A549 (cell line): ENCODE measurements around the gene ACE. TPM values are rescaled to one million over a fixed set of nuclear protein-coding genes. Genes with fewer than 3 reads are reported as not detected.

Experiments used
- ATAC-seq, 2 experiments: fragments of 200-7000 bp in 1 of 2; fragments of >200 bp in 1 of 2; cut with Nextera tagmentation in 1 of 2; cut with Tn5 transposase in 1 of 2; 3 replicates each; pipeline versions ENCODE4 v1.8.0 to v1.9.1; 2018 to 2020; ENCODE audit warnings: mild to moderate bottlenecking in 1 of 2, moderate library complexity in 1 of 2
- CTCF ChIA-PET: fragments of 300-600 bp; sonication (Branson Sonifier 250); formaldehyde crosslinking; extraction: SDS; loops from one replicate; lab custom pipeline; 2021; ENCODE audit warnings: antibody characterized with exemption, inconsistent platforms; lab: Yijun Ruan, JAX
- POLR2A ChIA-PET: fragments of 350-600 bp; formaldehyde crosslinking; extraction: SDS; loops from one replicate; lab custom pipeline; 2021; ENCODE audit warnings: antibody characterized with exemption, inconsistent platforms; lab: Yijun Ruan, JAX
- DNase-seq, 2 experiments: peaks; one replicate each; pipeline versions ENCODE4 v3.0.0 to v3.0.0-alpha.2; 2011 to 2016; ENCODE audit warnings: low read depth in 1 of 2, low spot score in 1 of 2
- FAIRE-seq: peaks from 2 replicates; lab custom pipeline; 2011; peaks lifted over from hg19 to GRCh38; lab: Jason Lieb, UNC
- H3K27ac ChIP-seq, 2 experiments: fragments of >200 bp; sonication (Bioruptor Twin); formaldehyde crosslinking; 3 replicates each; pipeline ENCODE4 v1.5.1; 2016 to 2017
- H3K4me1 ChIP-seq: fragments of >200 bp; sonication (Bioruptor Twin); formaldehyde crosslinking; 3 replicates; pipeline ENCODE4 v1.6.1; 2016
- H3K4me2 ChIP-seq: fragments of >200 bp; sonication (Bioruptor Twin); formaldehyde crosslinking; 3 replicates; pipeline ENCODE4 v1.6.1; 2016
- H3K4me3 ChIP-seq: fragments of >200 bp; sonication (Bioruptor Twin); formaldehyde crosslinking; 3 replicates; pipeline ENCODE4 v1.5.1; 2016
- H3K9me3 ChIP-seq: fragments of >200 bp; sonication (Bioruptor Twin); formaldehyde crosslinking; 3 replicates; pipeline ENCODE4 v1.6.1; 2016
- FOXS1 ChIP-seq: fragments of 250-450 bp; sonication (Bioruptor Pico); IDR thresholded peaks from 2 replicates; pipeline ENCODE4 v1.5.0; 2020; ENCODE audit warnings: mild to moderate bottlenecking, moderate library complexity
- HEYL ChIP-seq: fragments of 250-450 bp; sonication (Bioruptor Pico); IDR thresholded peaks from 2 replicates; pipeline ENCODE4 v1.8.0; 2021; ENCODE audit warnings: mild to moderate bottlenecking, moderate library complexity
- JUNB ChIP-seq: fragments of >200 bp; sonication (Bioruptor Twin); formaldehyde crosslinking; IDR thresholded peaks from 2 replicates; pipeline ENCODE4 v1.6.1; 2016
- MAFK ChIP-seq: fragments of 450-650 bp; IDR thresholded peaks from 2 replicates; pipeline ENCODE4 v1.6.1; 2014; ENCODE audit not compliant: partially characterized antibody
- MYC ChIP-seq: IDR thresholded peaks from 2 replicates; pipeline ENCODE4 v1.6.1; 2012; ENCODE audit warnings: mild to moderate bottlenecking, inconsistent platforms, low read length, improper control_type of control experiment, borderline replicate concordance
- NPAS2 ChIP-seq: fragments of 250-450 bp; sonication (Bioruptor Pico); IDR thresholded peaks from 2 replicates; pipeline ENCODE4 v1.8.0; 2022; ENCODE audit warnings: mild to moderate bottlenecking, moderate library complexity, borderline replicate concordance
- NR3C1 ChIP-seq: fragments of >200 bp; sonication (Bioruptor Twin); formaldehyde crosslinking; IDR thresholded peaks from 3 replicates; pipeline ENCODE4 v1.6.1; 2017
- POLR2AphosphoS2 ChIP-seq: conservative IDR thresholded peaks from 2 replicates; pipeline ENCODE4 v1.6.1; 2012; ENCODE audit warnings: low read length, improper control_type of control experiment, inconsistent platforms
- RAD21 ChIP-seq, 2 experiments: fragments of >200 bp in 1 of 2; sonication (Bioruptor Twin) in 1 of 2; formaldehyde crosslinking in 1 of 2; IDR thresholded peaks in 1 of 2; conservative IDR thresholded peaks in 1 of 2; 2 replicates in 1 of 2; 3 replicates in 1 of 2; pipeline ENCODE4 v1.6.1; 2012 to 2018; ENCODE audit warnings: inconsistent platforms in 1 of 2
- SMC3 ChIP-seq: fragments of >200 bp; sonication (Bioruptor Twin); formaldehyde crosslinking; IDR thresholded peaks from 3 replicates; pipeline ENCODE4 v1.6.1; 2018; ENCODE audit warnings: inconsistent platforms
- TP53 ChIP-seq: fragments of 250-450 bp; sonication (Bioruptor Pico); IDR thresholded peaks from 2 replicates; pipeline ENCODE4 v1.5.0; 2021; ENCODE audit warnings: mild to moderate bottlenecking, moderate library complexity
- ZC3H11A ChIP-seq: fragments of 450-650 bp; IDR thresholded peaks from 2 replicates; pipeline ENCODE4 v1.6.1; 2014; ENCODE audit warnings: antibody characterized with exemption, mild to moderate bottlenecking
- ZFP36 ChIP-seq: fragments of 450-650 bp; IDR thresholded peaks from 2 replicates; pipeline ENCODE4 v1.6.1; 2014; ENCODE audit warnings: borderline replicate concordance; ENCODE audit not compliant: partially characterized antibody
- WGBS: methylation state at CpG from one replicate; pipeline ENCODE4 v1.1.6; 2017; ENCODE audit errors: missing lambda C conversion rate; 5-methylcytosine and 5-hydroxymethylcytosine counted together
- polyA plus RNA-seq, 4 experiments: library from polyadenylated mRNA; depleted of rRNA in 3 of 4; stranded (reverse); fragments of >200 nt; fragmentation: RNase III in 1 of 4; extraction: RNeasy Plus Mini Kit Qiagen cat#74134 plus additional on column Dnase treatment in 1 of 4; gene quantifications; 2 replicates in 3 of 4; 3 replicates in 1 of 4; pipeline ENCODE4 v1.2.3, GENCODE V29; 2011 to 2017
- TF ChIP-seq, protein P1 (sequence below): fragments of 200-600 bp; sonication (generic); IDR thresholded peaks from 2 replicates; pipeline ENCODE4 v1.6.1; 2016; ENCODE audit warnings: antibody characterized with exemption, mild to moderate bottlenecking, moderate library complexity
- TF ChIP-seq, protein P2 (sequence below): fragments of 450-650 bp; IDR thresholded peaks from 2 replicates; pipeline ENCODE4 v1.6.1; 2014; ENCODE audit warnings: antibody characterized with exemption
- TF ChIP-seq, protein P3 (sequence below): fragments of 250-450 bp; sonication (Bioruptor Pico); IDR thresholded peaks from 2 replicates; pipeline ENCODE4 v1.5.0; 2021; ENCODE audit warnings: mild to moderate bottlenecking, moderate library complexity, borderline replicate concordance
- TF ChIP-seq, protein P4 (sequence below): fragments of >200 bp; sonication (Bioruptor Twin); formaldehyde crosslinking; IDR thresholded peaks from 3 replicates; pipeline ENCODE4 v1.6.1; 2016
- TF ChIP-seq, protein P5 (sequence below): fragments of >200 bp; sonication (Bioruptor Twin); formaldehyde crosslinking; IDR thresholded peaks from 3 replicates; pipeline ENCODE4 v1.5.1; 2016

Gene ACE
- polyA plus RNA-seq, 2 of the 4 experiments (the other 2 are of a cell fraction) = 0.22 to 0.52 TPM

DNA sequence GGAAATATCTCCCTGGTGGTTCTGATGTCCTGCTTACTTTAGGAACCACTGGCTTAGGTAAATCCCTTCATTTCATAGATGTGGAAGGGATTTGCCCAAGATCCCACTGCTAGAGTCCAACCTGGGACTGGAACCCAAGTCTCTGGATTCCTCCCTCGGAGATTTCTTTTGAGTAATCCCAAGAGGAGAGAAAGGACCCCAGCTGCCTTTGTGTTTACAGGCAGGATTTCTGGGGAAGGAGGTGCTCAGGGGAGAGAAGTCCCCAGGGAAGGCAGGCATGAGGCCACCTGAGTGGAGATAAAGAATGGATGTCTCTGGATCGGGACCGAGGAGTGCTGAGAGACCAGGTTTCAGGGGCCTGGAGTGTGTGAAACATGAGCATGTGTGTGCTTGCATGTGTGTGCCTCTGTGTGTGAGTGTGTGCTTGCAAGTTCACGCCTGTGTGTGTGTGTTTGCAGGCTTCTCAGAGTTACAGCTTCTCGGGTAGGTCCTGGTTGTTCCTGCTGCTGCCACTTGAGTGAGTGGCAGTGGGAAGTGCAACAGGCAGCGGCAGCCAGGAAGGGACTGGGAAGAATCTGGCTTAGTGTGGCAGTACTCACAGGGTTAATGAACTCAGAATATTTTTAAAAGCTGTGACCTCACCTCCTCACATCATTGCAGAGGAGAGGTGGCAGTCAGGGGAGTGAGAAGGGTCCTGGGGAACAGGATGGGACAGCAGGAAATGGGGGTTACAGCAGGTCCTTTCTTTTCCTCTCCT, 48.5 kb downstream of the ACE start:
- CTCF ChIA-PET = interaction anchor here (0.9 to 3.4 kb wide), 5 partner anchors 11 to 97 kb away, joined by 3 to 17 read pairs (median 3); partner anchors contain the start of gene MAP3K3
- peaks cover 9% of the 10 kb centered on the region for H3K4me1 ChIP-seq

More for the DNA sequence above, 48.5 kb downstream of the ACE start:
- 27% methylated on average over 6 of the region's 6 CpGs for WGBS
- no peak for FAIRE-seq
- DNase-seq = no peak
- H3K4me2 ChIP-seq = no peak overlapping the region
- TF ChIP-seq MYC = no peak
- TF ChIP-seq ZC3H11A = no peak
- TF ChIP-seq, protein P1, sequence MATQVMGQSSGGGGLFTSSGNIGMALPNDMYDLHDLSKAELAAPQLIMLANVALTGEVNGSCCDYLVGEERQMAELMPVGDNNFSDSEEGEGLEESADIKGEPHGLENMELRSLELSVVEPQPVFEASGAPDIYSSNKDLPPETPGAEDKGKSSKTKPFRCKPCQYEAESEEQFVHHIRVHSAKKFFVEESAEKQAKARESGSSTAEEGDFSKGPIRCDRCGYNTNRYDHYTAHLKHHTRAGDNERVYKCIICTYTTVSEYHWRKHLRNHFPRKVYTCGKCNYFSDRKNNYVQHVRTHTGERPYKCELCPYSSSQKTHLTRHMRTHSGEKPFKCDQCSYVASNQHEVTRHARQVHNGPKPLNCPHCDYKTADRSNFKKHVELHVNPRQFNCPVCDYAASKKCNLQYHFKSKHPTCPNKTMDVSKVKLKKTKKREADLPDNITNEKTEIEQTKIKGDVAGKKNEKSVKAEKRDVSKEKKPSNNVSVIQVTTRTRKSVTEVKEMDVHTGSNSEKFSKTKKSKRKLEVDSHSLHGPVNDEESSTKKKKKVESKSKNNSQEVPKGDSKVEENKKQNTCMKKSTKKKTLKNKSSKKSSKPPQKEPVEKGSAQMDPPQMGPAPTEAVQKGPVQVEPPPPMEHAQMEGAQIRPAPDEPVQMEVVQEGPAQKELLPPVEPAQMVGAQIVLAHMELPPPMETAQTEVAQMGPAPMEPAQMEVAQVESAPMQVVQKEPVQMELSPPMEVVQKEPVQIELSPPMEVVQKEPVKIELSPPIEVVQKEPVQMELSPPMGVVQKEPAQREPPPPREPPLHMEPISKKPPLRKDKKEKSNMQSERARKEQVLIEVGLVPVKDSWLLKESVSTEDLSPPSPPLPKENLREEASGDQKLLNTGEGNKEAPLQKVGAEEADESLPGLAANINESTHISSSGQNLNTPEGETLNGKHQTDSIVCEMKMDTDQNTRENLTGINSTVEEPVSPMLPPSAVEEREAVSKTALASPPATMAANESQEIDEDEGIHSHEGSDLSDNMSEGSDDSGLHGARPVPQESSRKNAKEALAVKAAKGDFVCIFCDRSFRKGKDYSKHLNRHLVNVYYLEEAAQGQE = no peak
- TF ChIP-seq NPAS2 (CRISPR knock-in tag) = no peak
- TF ChIP-seq JUNB = no peak
- TF ChIP-seq HEYL (CRISPR knock-in tag) = no peak
- TF ChIP-seq ZFP36 = no peak
- TF ChIP-seq NR3C1 = no peak
- TF ChIP-seq, protein P2, sequence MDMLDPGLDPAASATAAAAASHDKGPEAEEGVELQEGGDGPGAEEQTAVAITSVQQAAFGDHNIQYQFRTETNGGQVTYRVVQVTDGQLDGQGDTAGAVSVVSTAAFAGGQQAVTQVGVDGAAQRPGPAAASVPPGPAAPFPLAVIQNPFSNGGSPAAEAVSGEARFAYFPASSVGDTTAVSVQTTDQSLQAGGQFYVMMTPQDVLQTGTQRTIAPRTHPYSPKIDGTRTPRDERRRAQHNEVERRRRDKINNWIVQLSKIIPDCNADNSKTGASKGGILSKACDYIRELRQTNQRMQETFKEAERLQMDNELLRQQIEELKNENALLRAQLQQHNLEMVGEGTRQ = no peak
- no peak for TF ChIP-seq POLR2AphosphoS2
- TF ChIP-seq, protein P3, sequence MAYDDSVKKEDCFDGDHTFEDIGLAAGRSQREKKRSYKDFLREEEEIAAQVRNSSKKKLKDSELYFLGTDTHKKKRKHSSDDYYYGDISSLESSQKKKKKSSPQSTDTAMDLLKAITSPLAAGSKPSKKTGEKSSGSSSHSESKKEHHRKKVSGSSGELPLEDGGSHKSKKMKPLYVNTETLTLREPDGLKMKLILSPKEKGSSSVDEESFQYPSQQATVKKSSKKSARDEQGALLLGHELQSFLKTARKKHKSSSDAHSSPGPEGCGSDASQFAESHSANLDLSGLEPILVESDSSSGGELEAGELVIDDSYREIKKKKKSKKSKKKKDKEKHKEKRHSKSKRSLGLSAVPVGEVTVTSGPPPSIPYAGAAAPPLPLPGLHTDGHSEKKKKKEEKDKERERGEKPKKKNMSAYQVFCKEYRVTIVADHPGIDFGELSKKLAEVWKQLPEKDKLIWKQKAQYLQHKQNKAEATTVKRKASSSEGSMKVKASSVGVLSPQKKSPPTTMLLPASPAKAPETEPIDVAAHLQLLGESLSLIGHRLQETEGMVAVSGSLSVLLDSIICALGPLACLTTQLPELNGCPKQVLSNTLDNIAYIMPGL (CRISPR knock-in tag) = no peak
- no peak for TF ChIP-seq TP53 (CRISPR knock-in tag)
- TF ChIP-seq FOXS1 = no peak
- no peak for TF ChIP-seq SMC3
- TF ChIP-seq, protein P4, sequence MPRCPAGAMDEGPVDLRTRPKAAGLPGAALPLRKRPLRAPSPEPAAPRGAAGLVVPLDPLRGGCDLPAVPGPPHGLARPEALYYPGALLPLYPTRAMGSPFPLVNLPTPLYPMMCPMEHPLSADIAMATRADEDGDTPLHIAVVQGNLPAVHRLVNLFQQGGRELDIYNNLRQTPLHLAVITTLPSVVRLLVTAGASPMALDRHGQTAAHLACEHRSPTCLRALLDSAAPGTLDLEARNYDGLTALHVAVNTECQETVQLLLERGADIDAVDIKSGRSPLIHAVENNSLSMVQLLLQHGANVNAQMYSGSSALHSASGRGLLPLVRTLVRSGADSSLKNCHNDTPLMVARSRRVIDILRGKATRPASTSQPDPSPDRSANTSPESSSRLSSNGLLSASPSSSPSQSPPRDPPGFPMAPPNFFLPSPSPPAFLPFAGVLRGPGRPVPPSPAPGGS = no peak
- TF ChIP-seq MAFK = no peak
- TF ChIP-seq RAD21 (conservative IDR thresholded peaks at IDR 0.05 in 1 of 2, IDR thresholded peaks at IDR 0.05 in 1 of 2) = no peak
- TF ChIP-seq, protein P5, sequence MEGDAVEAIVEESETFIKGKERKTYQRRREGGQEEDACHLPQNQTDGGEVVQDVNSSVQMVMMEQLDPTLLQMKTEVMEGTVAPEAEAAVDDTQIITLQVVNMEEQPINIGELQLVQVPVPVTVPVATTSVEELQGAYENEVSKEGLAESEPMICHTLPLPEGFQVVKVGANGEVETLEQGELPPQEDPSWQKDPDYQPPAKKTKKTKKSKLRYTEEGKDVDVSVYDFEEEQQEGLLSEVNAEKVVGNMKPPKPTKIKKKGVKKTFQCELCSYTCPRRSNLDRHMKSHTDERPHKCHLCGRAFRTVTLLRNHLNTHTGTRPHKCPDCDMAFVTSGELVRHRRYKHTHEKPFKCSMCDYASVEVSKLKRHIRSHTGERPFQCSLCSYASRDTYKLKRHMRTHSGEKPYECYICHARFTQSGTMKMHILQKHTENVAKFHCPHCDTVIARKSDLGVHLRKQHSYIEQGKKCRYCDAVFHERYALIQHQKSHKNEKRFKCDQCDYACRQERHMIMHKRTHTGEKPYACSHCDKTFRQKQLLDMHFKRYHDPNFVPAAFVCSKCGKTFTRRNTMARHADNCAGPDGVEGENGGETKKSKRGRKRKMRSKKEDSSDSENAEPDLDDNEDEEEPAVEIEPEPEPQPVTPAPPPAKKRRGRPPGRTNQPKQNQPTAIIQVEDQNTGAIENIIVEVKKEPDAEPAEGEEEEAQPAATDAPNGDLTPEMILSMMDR = no peak
- TF ChIP-seq, all 56 proteins: peak for 0
- no peak for ATAC-seq
- H3K27ac ChIP-seq = no peak overlapping the region
- POLR2A ChIA-PET = no interaction called here
- no peak overlapping the region for H3K4me3 ChIP-seq
- no peaks in the 10 kb centered on the region for H3K9me3 ChIP-seq
